CD14-positive monocyte (primary cell): ENCODE results near the gene CLK3. TPM values are rescaled to one million over a fixed set of nuclear protein-coding genes. Genes with fewer than 3 reads are reported as not detected.

ENCODE experiments used
- DNase-seq, 3 donors: peaks; one replicate each; pipeline ENCODE4 v3.0.0-alpha.2; 2011 to 2022
- H2AFZ ChIP-seq: 2 replicates; pipeline ENCODE4 v1.6.0; 2012; ENCODE audit warnings: mild to moderate bottlenecking, low read depth, low read length, inconsistent platforms; ENCODE audit not compliant: insufficient read depth, poor library complexity, severe bottlenecking
- H3K27ac ChIP-seq, 2 donors: 1 replicate in 1 of 2; 2 replicates in 1 of 2; pipeline ENCODE4 v1.5.1; 2012 to 2013; ENCODE audit warnings: low read length in 2 of 2, control low read depth in 1 of 2, inconsistent platforms in 1 of 2, low read depth in 1 of 2, mild to moderate bottlenecking in 1 of 2
- H3K27me3 ChIP-seq, 2 donors: one replicate each; pipeline versions ENCODE4 v1.6.0 to v1.6.1; 2011 to 2013; ENCODE audit warnings: low read length in 2 of 2; ENCODE audit not compliant: control insufficient read depth in 2 of 2, insufficient read depth in 2 of 2
- H3K36me3 ChIP-seq, 2 donors: replicated peaks in 1 of 2; 1 replicate in 1 of 2; 2 replicates in 1 of 2; pipeline versions ENCODE4 v1.5.1 to v1.6.1; 2012 to 2013; ENCODE audit warnings: low read length in 2 of 2, control low read depth in 1 of 2, inconsistent platforms in 1 of 2, mild to moderate bottlenecking in 1 of 2; ENCODE audit not compliant: insufficient read depth in 2 of 2, control insufficient read depth in 1 of 2
- H3K4me1 ChIP-seq, 2 donors: 1 replicate in 1 of 2; 2 replicates in 1 of 2; pipeline versions ENCODE4 v1.5.1 to v1.6.1; 2012 to 2013; ENCODE audit warnings: low read length in 2 of 2, control low read depth in 1 of 2, inconsistent platforms in 1 of 2, mild to moderate bottlenecking in 1 of 2, moderate library complexity in 1 of 2; ENCODE audit not compliant: insufficient read depth in 2 of 2, control insufficient read depth in 1 of 2
- H3K4me2 ChIP-seq: replicated peaks from 2 replicates; pipeline ENCODE3; 2012; ENCODE audit warnings: low read length, moderate library complexity, mild to moderate bottlenecking; ENCODE audit not compliant: poor library complexity, severe bottlenecking; ENCODE audit errors: extremely low read depth
- H3K4me3 ChIP-seq, 3 experiments: fragments of 200-600 bp in 1 of 3; sonication (generic) in 1 of 3; replicated peaks in 1 of 3; 1 replicate in 2 of 3; 2 replicates in 1 of 3; pipeline ENCODE4 v1.5.1; 2011 to 2013; ENCODE audit warnings: low read length in 3 of 3, mild to moderate bottlenecking in 3 of 3, control low read depth in 2 of 3, low read depth in 2 of 3, inconsistent platforms in 1 of 3, moderate library complexity in 1 of 3
- H3K79me2 ChIP-seq: 2 replicates; pipeline ENCODE4 v1.6.0; 2012; ENCODE audit warnings: mild to moderate bottlenecking, control low read depth, inconsistent platforms, low read length, moderate library complexity; ENCODE audit not compliant: insufficient read depth
- H3K9ac ChIP-seq: 2 replicates; pipeline ENCODE4 v1.6.0; 2017; ENCODE audit warnings: low read length, mild to moderate bottlenecking; ENCODE audit not compliant: insufficient read depth, poor library complexity, severe bottlenecking
- H3K9me3 ChIP-seq, 2 donors: replicated peaks in 1 of 2; 1 replicate in 1 of 2; 2 replicates in 1 of 2; pipeline versions ENCODE4 v1.5.1 to v1.6.1; 2012 to 2013; ENCODE audit warnings: low read length in 2 of 2, control low read depth in 1 of 2; ENCODE audit not compliant: control insufficient read depth in 1 of 2, insufficient read depth in 1 of 2
- H4K20me1 ChIP-seq: 2 replicates; pipeline ENCODE4 v1.6.0; 2012; ENCODE audit warnings: mild to moderate bottlenecking, low read length, control low read depth, moderate library complexity; ENCODE audit not compliant: insufficient read depth
- H3K27ac Mint-ChIP-seq, 7 donors: one replicate each; pipeline ENCODE4 v1.8.0; 2020; ENCODE audit warnings: mild to moderate bottlenecking in 7 of 7, mixed read lengths in 7 of 7, moderate library complexity in 6 of 7, inconsistent platforms in 2 of 7
- H3K27me3 Mint-ChIP-seq, 3 donors: one replicate each; pipeline ENCODE4 v1.8.0; 2021 to 2022; ENCODE audit warnings: low read depth in 3 of 3, mild to moderate bottlenecking in 3 of 3, mixed read lengths in 3 of 3, moderate library complexity in 3 of 3, inconsistent platforms in 1 of 3
- H3K36me3 Mint-ChIP-seq, 2 donors: one replicate each; pipeline ENCODE4 v1.8.0; 2020; ENCODE audit warnings: mixed read lengths in 2 of 2, inconsistent platforms in 1 of 2, mild to moderate bottlenecking in 1 of 2
- H3K4me1 Mint-ChIP-seq: one replicate; pipeline ENCODE4 v1.8.0; 2020; ENCODE audit warnings: mild to moderate bottlenecking, mixed read lengths
- H3K4me3 Mint-ChIP-seq, 2 donors: one replicate each; pipeline ENCODE4 v1.8.0; 2020; ENCODE audit warnings: mild to moderate bottlenecking in 2 of 2, mixed read lengths in 2 of 2, moderate library complexity in 1 of 2
- H3K9me3 Mint-ChIP-seq, 7 donors: one replicate each; pipeline ENCODE4 v1.8.0; 2020 to 2022; ENCODE audit warnings: mixed read lengths in 7 of 7, mild to moderate bottlenecking in 6 of 7, moderate library complexity in 6 of 7, inconsistent platforms in 2 of 7
- CTCF ChIP-seq: fragments of 200-600 bp; IDR thresholded peaks from one replicate; pipeline ENCODE4 v1.8.0; 2022; ENCODE audit warnings: antibody characterized with exemption, mild to moderate bottlenecking
- WGBS: methylation state at CpG from one replicate; pipeline ENCODE4 v1.1.5; 2013; ENCODE audit warnings: missing lambda C conversion rate; ENCODE audit not compliant: insufficient coverage; 5-methylcytosine and 5-hydroxymethylcytosine counted together
- intact Hi-C, 2 donors: fragments of 100-400 bp; cut with micrococcal nuclease; formaldehyde crosslinking; loops; one replicate each; pipeline versions ENCODE4 v1.15.0 to v1.15.1; 2023
- polyA plus RNA-seq, 3 donors: library from polyadenylated mRNA; depleted of rRNA in 1 of 3; unstranded in 2 of 3; stranded (reverse) in 1 of 3; fragments of 300-500 nt in 2 of 3; fragments of >200 nt in 1 of 3; fragmentation: Illumina TruSeq in 2 of 3; gene quantifications; 1 replicate in 2 of 3; 2 replicates in 1 of 3; pipeline ENCODE4 v1.2.3, GENCODE V29; 2012 to 2021

The CLK3 gene
- polyA plus RNA-seq, 3 donors: 27.6 to 354 (median 33.2) TPM

- DNase-seq: no peak
- Histone ChIP-seq H3K36me3 (peaks cover 24 to 62% of the 10 kb centered on the region in 2 donors), H3K4me3 (no peak overlapping the region), H3K4me1 (peaks cover 5 to 18% of the 10 kb centered on the region in 2 donors), H2AFZ (no peak overlapping the region), H3K79me2 (no peaks in the 10 kb centered on the region), H3K27me3 (no peaks in the 10 kb centered on the region), H4K20me1 (peaks cover 24% of the 10 kb centered on the region), H3K9me3 (no peaks in the 10 kb centered on the region), H3K4me2 (no peak overlapping the region), H3K27ac (no peak overlapping the region), H3K9ac (no peak overlapping the region)
- Mint-ChIP-seq H3K4me3 (no peak overlapping the region), H3K4me1 (peaks cover 18% of the 10 kb centered on the region), H3K27ac (no peak overlapping the region), H3K27me3 (no peaks in the 10 kb centered on the region), H3K36me3 (peaks cover 47 to 57% of the 10 kb centered on the region in 2 donors), H3K9me3 (no peaks in the 10 kb centered on the region)
- no peak for TF ChIP-seq CTCF
- intact Hi-C loops: no loop called here
- 100% methylated on average over 2 of the region's 3 CpGs for WGBS
These were observed 35.7 kb downstream of the CLK3 start for GRCh38 chr15:74651242-74651741.

GRCh38 chr15:74653426-74654102 lies 37.9 kb downstream of the CLK3 start:
- peaks cover 14% of the 10 kb centered on the region for H3K4me1 Mint-ChIP-seq
- Histone ChIP-seq H3K27me3 (no peaks in the 10 kb centered on the region), H3K4me1 (peaks cover 5 to 15% of the 10 kb centered on the region in 2 donors), H4K20me1 (peaks cover 12% of the 10 kb centered on the region), H3K9me3 (no peaks in the 10 kb centered on the region), H3K27ac (no peak overlapping the region), H3K4me2 (no peak overlapping the region), H2AFZ (no peak overlapping the region), H3K4me3 (no peak overlapping the region), H3K36me3 (peaks cover 17 to 62% of the 10 kb centered on the region in 2 donors), H3K9ac (no peak overlapping the region), H3K79me2 (no peaks in the 10 kb centered on the region)
- TF ChIP-seq CTCF: no peak
- DNase-seq: no peak
- H3K27me3 Mint-ChIP-seq: peaks cover 0 to under 1% (median under 1%) of the 10 kb centered on the region in 3 donors
- WGBS: no CpG with 5 or more reads among the region's 7 CpGs
- H3K9me3 Mint-ChIP-seq: no peaks in the 10 kb centered on the region
- intact Hi-C loops: no loop called here
- H3K27ac Mint-ChIP-seq: peak overlapping the region in 2 of 7 donors; percentile 1 to 69
- no peak overlapping the region for H3K4me3 Mint-ChIP-seq
- H3K36me3 Mint-ChIP-seq: peaks cover 37 to 47% of the 10 kb centered on the region in 2 donors
